ENCODE measurements around the gene ITPKB.
A peak's percentile ranks its signal among the peaks of the same experiment; 100 is the strongest.

The ITPKB gene

DNA sequence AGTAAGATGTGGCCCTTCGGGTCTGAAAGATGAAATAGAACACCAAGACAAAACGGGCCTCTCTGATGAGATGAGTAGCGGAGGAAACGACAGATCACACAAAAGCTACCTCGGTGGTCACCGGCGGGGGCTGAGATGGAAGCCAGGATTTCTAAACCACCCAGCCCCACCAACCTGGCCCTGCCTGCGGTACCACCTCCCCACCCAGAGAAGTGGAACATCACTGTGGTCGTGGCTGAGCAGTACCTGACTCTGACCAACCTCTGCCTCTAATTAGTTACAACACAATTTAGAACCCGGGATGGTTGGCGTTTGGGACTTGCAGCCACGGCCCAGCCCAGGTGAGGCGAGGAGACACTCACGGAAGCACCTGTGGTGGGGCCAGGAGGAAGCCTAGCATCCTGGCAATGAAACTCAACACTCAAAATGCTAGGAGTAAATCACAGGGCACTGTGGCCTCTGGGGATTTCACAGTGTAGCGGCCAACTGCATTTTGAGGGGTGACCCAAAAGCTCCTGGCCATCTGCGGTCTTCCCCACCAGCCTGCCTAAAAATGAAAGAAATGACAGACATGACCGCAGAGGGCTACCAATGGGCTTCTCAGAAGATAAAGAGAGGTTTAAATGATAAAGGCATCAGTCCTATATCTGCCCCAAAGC lies 73.4 kb downstream of the ITPKB start:
- TF ChIP-seq, protein P1, sequence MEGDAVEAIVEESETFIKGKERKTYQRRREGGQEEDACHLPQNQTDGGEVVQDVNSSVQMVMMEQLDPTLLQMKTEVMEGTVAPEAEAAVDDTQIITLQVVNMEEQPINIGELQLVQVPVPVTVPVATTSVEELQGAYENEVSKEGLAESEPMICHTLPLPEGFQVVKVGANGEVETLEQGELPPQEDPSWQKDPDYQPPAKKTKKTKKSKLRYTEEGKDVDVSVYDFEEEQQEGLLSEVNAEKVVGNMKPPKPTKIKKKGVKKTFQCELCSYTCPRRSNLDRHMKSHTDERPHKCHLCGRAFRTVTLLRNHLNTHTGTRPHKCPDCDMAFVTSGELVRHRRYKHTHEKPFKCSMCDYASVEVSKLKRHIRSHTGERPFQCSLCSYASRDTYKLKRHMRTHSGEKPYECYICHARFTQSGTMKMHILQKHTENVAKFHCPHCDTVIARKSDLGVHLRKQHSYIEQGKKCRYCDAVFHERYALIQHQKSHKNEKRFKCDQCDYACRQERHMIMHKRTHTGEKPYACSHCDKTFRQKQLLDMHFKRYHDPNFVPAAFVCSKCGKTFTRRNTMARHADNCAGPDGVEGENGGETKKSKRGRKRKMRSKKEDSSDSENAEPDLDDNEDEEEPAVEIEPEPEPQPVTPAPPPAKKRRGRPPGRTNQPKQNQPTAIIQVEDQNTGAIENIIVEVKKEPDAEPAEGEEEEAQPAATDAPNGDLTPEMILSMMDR (IDR thresholded peaks at IDR 0.05; ENCODE audit: insufficient read depth, missing control alignments), result no peak
- no peak for FAIRE-seq
- no peak for DNase-seq (ENCODE audit: insufficient read length, low spot score)

DNA sequence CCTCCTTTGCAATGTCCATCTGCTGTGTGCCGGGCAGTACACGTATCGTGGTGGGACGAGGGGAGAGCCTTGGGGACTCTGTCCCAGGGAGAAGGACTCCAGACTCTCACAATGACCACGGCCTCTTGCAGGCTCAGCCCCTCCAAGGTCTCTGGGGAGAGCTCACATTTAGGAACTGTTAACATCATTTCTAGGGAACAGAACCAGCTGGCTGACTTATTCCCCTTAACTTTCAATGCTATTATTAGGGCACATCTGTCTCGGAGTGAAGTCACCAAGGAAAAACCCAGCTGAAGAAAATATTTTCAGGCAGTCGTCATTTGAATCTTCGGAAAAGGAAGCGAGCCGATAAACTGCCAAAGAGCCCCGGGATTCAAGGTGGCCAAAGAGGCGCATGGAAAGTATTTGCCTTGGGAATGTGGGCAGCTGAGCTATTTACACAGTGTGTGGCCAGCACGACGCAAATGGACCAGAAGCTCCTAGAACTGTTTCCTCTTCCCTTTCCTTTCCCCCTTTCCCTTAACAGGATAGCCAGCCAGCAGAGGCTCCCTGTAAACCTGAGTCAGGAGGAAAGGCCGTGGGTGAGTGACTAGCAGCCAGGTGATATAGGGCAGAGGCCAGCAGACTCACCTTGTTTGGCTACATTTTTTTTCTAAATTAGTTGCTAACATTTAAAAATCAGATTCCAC lies 74.5 kb downstream of the ITPKB start:
- DNase-seq (ENCODE audit: insufficient read length, low spot score), result no peak
- FAIRE-seq, result no peak
- TF ChIP-seq, protein P1 (IDR thresholded peaks at IDR 0.05; ENCODE audit: insufficient read depth, missing control alignments), result no peak

DNA sequence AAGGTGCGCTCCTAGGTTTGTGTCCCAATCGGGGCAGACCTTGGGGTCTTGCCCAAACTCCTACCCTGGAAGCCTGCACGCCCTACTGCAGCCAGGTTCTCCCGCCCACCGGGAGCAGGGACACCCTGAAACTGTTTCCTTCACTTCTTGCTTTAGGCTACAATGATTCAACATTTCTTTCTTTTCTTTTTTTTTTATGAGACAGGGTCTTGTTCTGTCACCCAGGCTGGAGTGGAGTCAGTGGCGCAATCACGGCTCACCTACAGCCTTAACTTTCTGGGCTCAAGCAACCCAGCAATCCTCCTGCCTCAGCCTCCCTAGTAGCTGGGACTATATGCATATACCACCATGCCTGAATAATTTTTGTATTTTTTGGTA lies 75.8 kb downstream of the ITPKB start:
- FAIRE-seq (no peak), DNase-seq (ENCODE audit: insufficient read length, low spot score) (no peak)
- TF ChIP-seq, protein P1 (IDR thresholded peaks at IDR 0.05; ENCODE audit: insufficient read depth, missing control alignments), result no peak

DNA sequence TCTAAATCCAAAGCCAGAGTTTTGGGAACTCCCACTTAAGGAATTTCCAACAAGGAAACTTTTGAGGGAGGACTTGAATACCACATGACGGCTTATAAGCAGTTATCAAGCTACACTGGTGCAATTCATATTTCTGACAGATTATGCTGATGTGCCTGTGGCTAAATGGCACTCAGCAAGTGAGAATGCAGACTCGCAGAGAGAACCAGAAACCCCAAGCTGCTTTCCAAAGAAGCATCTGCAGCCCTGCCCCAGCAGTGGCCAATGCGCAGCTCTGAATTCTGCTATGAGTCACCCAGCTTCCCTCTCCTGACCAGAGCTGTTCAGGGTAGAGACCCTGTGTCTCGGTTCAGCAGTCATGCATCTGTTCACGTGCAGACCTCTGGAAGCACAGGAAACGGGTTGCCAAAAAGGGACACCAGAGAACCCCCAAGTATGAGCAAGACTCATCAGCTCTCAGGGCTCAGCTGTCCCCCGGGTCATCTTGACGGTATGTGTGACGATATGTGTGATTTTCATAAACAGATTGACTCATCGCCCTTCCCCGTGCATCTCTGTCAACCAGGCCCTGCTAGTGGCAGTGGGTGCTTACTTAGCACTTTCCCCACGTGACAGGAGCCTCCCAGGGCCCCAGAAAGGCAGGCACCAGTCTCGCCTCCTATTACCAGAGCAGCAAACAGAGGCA lies 76.3 kb downstream of the ITPKB start:
- DNase-seq (ENCODE audit: insufficient read length, low spot score), result no peak
- no peak for FAIRE-seq
- TF ChIP-seq, protein P1 (IDR thresholded peaks at IDR 0.05; ENCODE audit: insufficient read depth, missing control alignments), result no peak

DNA sequence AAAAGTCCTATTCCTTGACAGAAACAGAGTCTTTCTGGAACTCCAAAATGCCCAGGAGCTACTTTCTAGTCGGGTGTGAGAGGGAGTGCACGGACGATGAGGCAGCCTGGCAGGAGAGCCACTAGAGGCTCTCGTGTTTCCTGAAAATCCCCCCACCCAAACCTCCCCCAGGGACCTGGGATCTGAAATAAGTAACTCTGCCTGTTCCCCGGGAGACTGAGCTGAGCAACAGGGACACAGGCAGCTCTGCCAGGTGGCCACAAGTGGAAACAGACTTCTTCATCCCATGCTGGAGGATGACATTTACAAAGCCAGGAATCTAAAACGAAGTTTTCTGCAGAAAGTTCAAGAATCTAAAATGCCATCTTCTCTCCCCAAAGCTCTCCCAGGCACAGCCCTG lies 77.1 kb downstream of the ITPKB start:
- FAIRE-seq (no peak), DNase-seq (ENCODE audit: insufficient read length, low spot score) (no peak)
- TF ChIP-seq, protein P1 (IDR thresholded peaks at IDR 0.05; ENCODE audit: insufficient read depth, missing control alignments), result peak; percentile 30

DNA sequence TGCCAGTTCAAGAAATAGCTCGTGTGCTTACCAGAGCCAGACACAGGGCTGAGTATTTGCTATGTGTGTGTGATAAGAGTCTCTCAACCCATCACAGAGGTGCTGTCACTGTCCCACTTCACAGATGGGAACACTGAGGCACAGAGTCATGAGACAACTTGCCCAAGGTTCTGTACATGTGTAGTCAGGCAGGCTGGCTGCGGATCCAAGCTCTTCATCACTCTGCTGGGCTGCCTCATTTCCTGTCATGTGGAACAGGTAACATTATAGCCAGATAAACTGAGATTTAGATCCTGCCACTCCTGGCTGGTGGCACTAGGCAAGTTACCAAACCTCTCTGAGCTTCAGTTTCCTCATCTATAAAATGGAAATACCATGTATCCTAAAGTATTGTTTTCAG lies 77.8 kb downstream of the ITPKB start:
- DNase-seq (ENCODE audit: insufficient read length, low spot score) (no peak), FAIRE-seq (no peak)
- TF ChIP-seq, protein P1 (IDR thresholded peaks at IDR 0.05; ENCODE audit: insufficient read depth, missing control alignments), result no peak

Data from D721Med (cell line).